SU-DHL-6 (cell line): ENCODE data around the gene STOML1.
A peak's percentile ranks its signal among the peaks of the same experiment; 100 is the strongest.
"Not testable (repeated sequence)": the region's sequence is repeated elsewhere in the genome, so short reads cannot be mapped to it uniquely, and the experiment has no call there.

Experiments used
- H2AFZ ChIP-seq: fragments of 200-600 bp; sonication (generic); 2 replicates; pipeline ENCODE4 v1.6.1; 2014; ENCODE audit warnings: low read depth, mild to moderate bottlenecking, moderate library complexity, mixed read lengths, antibody characterized with exemption, low read length; ENCODE audit not compliant: severe bottlenecking
- H3F3A ChIP-seq: fragments of 200-600 bp; shearing (Covaris generic); 2 replicates; pipeline ENCODE4 v1.6.0; 2016; ENCODE audit warnings: antibody characterized with exemption, mild to moderate bottlenecking; ENCODE audit not compliant: insufficient read depth
- H3K27ac ChIP-seq: fragments of 200-600 bp; sonication (generic); 2 replicates; pipeline ENCODE4 v1.5.1; 2016; ENCODE audit warnings: low read depth, mild to moderate bottlenecking, low read length, moderate library complexity, mixed read lengths
- H3K27me3 ChIP-seq: fragments of 200-600 bp; sonication (generic), shearing (Covaris generic); 2 replicates; pipeline ENCODE4 v1.6.0; 2014; ENCODE audit warnings: mild to moderate bottlenecking, low read length
- H3K36me3 ChIP-seq: fragments of 200-600 bp; sonication (generic); 2 replicates; pipeline ENCODE4 v1.6.1; 2014; ENCODE audit warnings: mild to moderate bottlenecking, low read length, mixed read lengths
- H3K4me2 ChIP-seq: fragments of 300-600, 200-600 bp; shearing (Covaris generic), sonication (generic); 2 replicates; pipeline ENCODE4 v1.6.0; 2014; ENCODE audit warnings: low read length, low read depth, mild to moderate bottlenecking; ENCODE audit not compliant: poor library complexity, severe bottlenecking
- H3K4me3 ChIP-seq: fragments of 200-600 bp; sonication (generic); 2 replicates; pipeline ENCODE4 v1.5.1; 2014; ENCODE audit warnings: antibody characterized with exemption, low read length, mild to moderate bottlenecking, mixed read lengths; ENCODE audit not compliant: insufficient read depth, poor library complexity, severe bottlenecking
- H3K79me2 ChIP-seq: fragments of 200-600 bp; sonication (generic); 2 replicates; pipeline ENCODE4 v1.6.1; 2014; ENCODE audit warnings: mild to moderate bottlenecking, low read length, moderate library complexity; ENCODE audit not compliant: insufficient read depth
- H3K9ac ChIP-seq: fragments of 200-600 bp; sonication (generic); 2 replicates; pipeline ENCODE4 v1.7.0; 2014; ENCODE audit warnings: mild to moderate bottlenecking, low read length
- H3K9me2 ChIP-seq: fragments of 200-600 bp; sonication (generic); replicated peaks from 2 replicates; pipeline ENCODE4 v1.6.1; 2014; ENCODE audit warnings: low read length; ENCODE audit not compliant: insufficient read depth
- H3K9me3 ChIP-seq: fragments of 200-600 bp; sonication (generic); 2 replicates; pipeline ENCODE4 v1.6.1; 2014; ENCODE audit warnings: low read length, mixed read lengths; ENCODE audit not compliant: insufficient read depth
- H4K20me1 ChIP-seq: fragments of 200-600 bp; sonication (generic); 2 replicates; pipeline ENCODE4 v1.6.1; 2014; ENCODE audit warnings: low read depth, mild to moderate bottlenecking, antibody characterized with exemption, low read length, moderate library complexity, mixed read lengths
- CTCF ChIP-seq: fragments of 200-600 bp; sonication (generic); IDR thresholded peaks from one replicate; pipeline ENCODE4 v1.5.1; 2017; ENCODE audit warnings: antibody characterized with exemption, mild to moderate bottlenecking, low read length, moderate library complexity; ENCODE audit not compliant: insufficient read depth, poor library complexity, severe bottlenecking
- EZH2phosphoT487 ChIP-seq: fragments of 200-600 bp; sonication (generic), shearing (Covaris generic); conservative IDR thresholded peaks from 2 replicates; pipeline ENCODE4 v1.6.1; 2018; ENCODE audit warnings: mild to moderate bottlenecking, antibody characterized with exemption, low read length, moderate library complexity, mixed read lengths

The STOML1 gene

GRCh38 chr15:73965094-73965757 lies 26.9 kb downstream of the STOML1 start:
- Histone ChIP-seq H3F3A (0 out of 2 replicates have a peak, but pooled peaks cover 5% of the 10 kb centered on the region), H2AFZ (peak overlapping the region; percentile 44), H3K36me3 (no peaks in the 10 kb centered on the region), H3K9ac (no peak overlapping the region; the same call in 1 of the 2 replicates), H3K79me2 (no peaks in the 10 kb centered on the region), H3K4me2 (peak overlapping the region; percentile 33), H3K9me2 (no peaks in the 10 kb centered on the region), H3K27me3 (no peaks in the 10 kb centered on the region), H3K27ac (no peak overlapping the region), H3K4me3 (no peak overlapping the region), H3K9me3 (no peaks in the 10 kb centered on the region), H4K20me1 (no peaks in the 10 kb centered on the region)
- TF ChIP-seq EZH2phosphoT487, result no peak
- no peak for TF ChIP-seq CTCF

GRCh38 chr15:73964736-73965093 lies 27.4 kb downstream of the STOML1 start:
- Histone ChIP-seq H3K36me3 (no peaks in the 10 kb centered on the region), H3K9me2 (no peaks in the 10 kb centered on the region), H3K4me2 (peak overlapping the region; percentile 33), H3F3A (0 out of 2 replicates have a peak, but pooled peaks cover 5% of the 10 kb centered on the region), H3K9me3 (no peaks in the 10 kb centered on the region), H3K27me3 (no peaks in the 10 kb centered on the region), H3K4me3 (no peak overlapping the region), H3K79me2 (no peaks in the 10 kb centered on the region), H4K20me1 (no peaks in the 10 kb centered on the region), H2AFZ (peak overlapping the region; percentile 44), H3K27ac (no peak overlapping the region), H3K9ac (no peak overlapping the region; the same call in 1 of the 2 replicates)
- TF ChIP-seq EZH2phosphoT487 (no peak), CTCF (peak; percentile 91)

- Histone ChIP-seq H3K9me2 (no peaks in the 10 kb centered on the region), H3K4me3 (no peak overlapping the region), H2AFZ (no peak overlapping the region), H3K27me3 (no peaks in the 10 kb centered on the region), H3K9ac (no peak overlapping the region), H3K79me2 (no peaks in the 10 kb centered on the region), H3K36me3 (no peaks in the 10 kb centered on the region), H3K9me3 (no peaks in the 10 kb centered on the region), H4K20me1 (no peaks in the 10 kb centered on the region), H3K4me2 (no peak overlapping the region), H3F3A (0 out of 2 replicates have a peak, but pooled peaks cover 5% of the 10 kb centered on the region), H3K27ac (no peak overlapping the region)
- TF ChIP-seq CTCF (no peak), EZH2phosphoT487 (no peak)
These were observed 29.7 kb downstream of the STOML1 start for GRCh38 chr15:73962433-73962832.

GRCh38 chr15:73960472-73961070 lies 31.5 kb downstream of the STOML1 start:
- not testable (repeated sequence) for H3K4me3 ChIP-seq, H3K27me3 ChIP-seq, H2AFZ ChIP-seq, H3K4me2 ChIP-seq, H4K20me1 ChIP-seq, H3K79me2 ChIP-seq, H3K36me3 ChIP-seq, H3F3A ChIP-seq, H3K9me2 ChIP-seq, H3K27ac ChIP-seq, H3K9ac ChIP-seq, H3K9me3 ChIP-seq
